Measurements from ENCODE around the gene TMCC2.
A peak's percentile ranks its signal among the peaks of the same experiment; 100 is the strongest.
"Not testable (repeated sequence)": the region's sequence is repeated elsewhere in the genome, so short reads cannot be mapped to it uniquely, and the experiment has no call there.

TMCC2 gene

DNA sequence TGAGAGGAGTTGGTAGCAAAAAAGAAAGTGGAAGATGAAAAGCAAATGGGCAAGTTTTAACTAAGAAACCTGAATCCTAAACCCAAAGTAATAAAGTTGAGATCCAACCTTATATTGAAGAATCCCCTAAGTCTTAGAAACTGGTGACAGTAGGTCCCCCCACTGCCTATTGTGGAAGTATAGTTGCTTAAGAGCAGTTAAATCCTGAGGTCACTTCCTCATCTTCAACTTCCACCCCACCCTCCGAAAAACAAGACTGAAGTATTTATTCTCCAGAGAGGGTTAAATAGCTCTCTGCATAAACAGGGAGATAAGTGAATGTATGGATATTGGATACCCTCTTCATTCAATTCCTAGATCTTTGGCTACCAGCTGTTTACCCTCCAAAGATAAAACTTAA, 13.0 kb upstream of the TMCC2 start:
- no peak for DNase-seq (ENCODE audit: low read depth in 2 of 2)

GRCh38 chr1:205216588-205216987, 11.2 kb upstream of the TMCC2 start:
- DNase-seq (ENCODE audit: low read depth in 2 of 2): no peak

DNA sequence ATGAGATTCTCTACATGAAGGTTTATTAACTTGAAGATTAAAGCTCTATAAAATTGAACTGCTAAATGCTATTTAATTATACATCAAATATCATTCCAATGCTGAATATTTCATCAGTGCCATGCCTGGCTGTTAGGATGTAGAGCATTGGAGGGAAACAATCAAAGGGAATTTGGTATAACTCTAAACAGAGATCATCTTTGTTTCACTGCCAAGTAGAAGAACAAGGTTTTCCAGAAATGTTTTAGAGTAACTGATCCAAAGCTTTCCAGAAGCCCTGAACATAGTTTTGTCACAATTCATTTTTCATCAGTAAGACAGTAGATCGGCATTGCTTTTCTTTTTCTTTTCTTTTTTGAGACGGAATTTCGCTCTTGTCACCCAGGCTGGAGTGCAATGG, 10.3 kb upstream of the TMCC2 start:
- no peak for DNase-seq (ENCODE audit: low read depth in 2 of 2)

GRCh38 chr1:205220421-205220820, 7.3 kb upstream of the TMCC2 start:
- no peak for DNase-seq (ENCODE audit: low read depth in 2 of 2)

- DNase-seq (ENCODE audit: low read depth in 2 of 2): no peak
Observed at GRCh38 chr1:205224736-205225135, 3.0 kb upstream of the TMCC2 start.

DNA sequence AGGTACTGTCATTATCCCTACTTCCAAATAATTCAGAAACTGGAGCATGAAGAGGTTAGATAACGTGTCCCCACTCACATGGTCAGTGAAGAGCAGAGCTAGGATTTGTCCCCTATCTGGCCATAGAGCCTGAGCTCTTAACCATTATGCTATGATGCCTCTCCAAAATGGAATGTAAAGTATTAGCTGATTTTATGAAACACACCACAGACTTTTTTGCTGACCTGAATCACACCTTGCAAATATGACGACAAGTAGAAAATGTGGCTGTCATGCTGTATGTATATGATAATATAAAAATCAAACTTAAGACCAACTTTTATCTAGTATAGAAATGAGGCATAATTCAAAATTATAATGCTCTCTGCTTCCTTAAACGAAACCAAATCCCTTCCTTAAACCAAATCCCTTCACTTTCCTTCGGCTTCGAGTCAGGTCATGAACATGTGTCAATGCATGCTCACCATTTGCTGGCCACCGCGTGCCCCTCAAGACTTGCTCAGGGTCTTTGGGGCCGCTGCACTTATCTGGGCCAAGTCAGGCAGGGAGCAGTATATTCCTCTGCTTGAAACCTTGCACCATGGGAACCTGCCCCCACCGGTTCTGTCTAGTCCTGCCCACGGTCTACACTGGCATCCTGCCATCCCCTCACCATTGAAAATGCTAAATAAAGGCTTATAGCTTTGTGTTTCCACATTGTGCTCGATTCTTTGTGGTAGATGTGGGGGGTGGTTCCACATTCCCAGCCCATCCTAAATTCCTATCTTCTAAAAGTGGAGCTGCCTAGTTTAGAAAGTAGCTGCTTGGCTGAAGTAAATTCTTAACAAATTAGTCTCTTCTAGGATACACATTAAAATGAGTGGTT, 1.6 kb upstream of the TMCC2 start:
- DNase-seq (ENCODE audit: low read depth in 2 of 2): no peak

DNA sequence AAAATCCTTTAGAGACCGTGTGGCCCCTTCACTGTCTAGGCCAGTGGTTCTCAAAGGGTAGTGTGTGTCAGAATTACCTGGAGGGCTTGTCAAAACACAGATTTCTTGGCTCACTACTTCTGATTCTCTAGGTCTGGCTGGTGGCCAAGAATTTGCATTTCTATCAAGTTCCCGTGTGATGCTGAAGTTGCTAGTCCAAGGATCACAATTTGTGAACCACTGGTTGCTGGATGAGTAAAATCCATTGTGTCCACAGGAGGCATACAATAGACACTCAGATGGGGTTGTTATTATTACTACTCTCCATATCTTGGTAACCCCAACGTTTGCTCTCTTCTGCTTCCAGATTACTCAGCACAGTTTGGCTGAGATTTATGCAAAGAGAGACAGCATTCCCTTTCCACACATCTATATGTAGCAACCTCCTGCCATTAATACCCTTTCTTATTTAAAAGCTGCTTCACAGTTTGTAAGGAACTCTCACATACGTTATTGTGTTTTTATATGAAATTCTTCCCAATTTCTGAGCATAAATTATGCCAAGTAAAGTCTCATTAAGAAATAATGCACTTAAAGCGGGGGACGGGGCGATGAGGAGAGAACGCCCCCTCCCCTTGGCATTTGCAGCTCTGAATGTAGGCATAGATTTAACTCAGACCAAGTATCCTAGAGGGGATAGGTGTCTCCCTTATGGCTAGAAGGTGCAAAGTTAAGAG, 720 bp upstream of the TMCC2 start:
- DNase-seq (ENCODE audit: low read depth in 2 of 2): no peak

DNA sequence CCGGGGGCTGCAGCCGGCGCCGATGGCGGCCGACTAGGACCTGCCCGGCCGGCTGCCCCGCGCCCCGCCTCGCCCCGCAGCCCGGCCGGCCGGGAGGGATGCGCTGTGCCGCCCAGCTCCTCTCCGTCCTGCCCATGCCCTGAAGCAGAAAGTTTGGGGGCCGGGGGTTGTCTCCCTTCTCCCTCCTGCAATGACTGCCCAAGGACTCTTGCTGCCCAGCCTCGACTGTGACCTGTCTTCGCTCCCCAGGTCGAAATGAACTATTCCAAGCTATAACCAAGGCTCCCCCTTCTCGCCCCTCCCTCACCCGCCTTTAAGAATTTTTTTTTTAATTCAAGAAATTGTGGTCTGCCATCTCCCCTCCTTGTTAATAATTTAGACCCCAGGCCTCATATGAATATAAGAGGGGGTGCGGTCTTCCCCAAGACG, 361 bp downstream of the TMCC2 start:
- DNase-seq (ENCODE audit: low read depth in 2 of 2): no peak

DNA sequence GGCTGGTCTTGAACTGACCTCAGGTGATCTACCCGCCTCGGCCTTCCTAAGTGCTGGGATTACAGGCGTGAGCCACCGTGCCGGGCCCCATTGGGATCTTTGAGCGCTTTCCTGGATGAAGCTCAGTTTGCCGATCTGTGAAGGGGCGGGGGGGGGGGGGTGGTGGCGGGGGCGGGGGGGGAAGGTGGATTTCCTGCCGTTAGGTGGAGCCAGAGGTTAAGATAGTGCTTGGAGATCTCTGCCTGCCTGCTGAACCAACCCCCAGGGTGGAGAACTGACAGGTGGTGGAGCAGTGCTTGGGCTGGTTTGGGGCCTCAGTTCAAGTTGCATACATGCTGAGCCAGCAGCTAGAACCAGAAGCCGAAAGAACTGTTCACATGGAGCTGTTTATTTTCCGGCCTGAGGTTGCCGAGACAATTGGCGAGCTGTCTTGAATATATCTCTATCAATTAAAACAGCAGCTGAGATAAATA, 1.7 kb downstream of the TMCC2 start:
- peak; percentile 43 to 44 for DNase-seq (ENCODE audit: low read depth in 2 of 2)

GRCh38 chr1:205229916-205230700, 2.4 kb downstream of the TMCC2 start:
- no peak for DNase-seq (ENCODE audit: low read depth in 2 of 2)

DNA sequence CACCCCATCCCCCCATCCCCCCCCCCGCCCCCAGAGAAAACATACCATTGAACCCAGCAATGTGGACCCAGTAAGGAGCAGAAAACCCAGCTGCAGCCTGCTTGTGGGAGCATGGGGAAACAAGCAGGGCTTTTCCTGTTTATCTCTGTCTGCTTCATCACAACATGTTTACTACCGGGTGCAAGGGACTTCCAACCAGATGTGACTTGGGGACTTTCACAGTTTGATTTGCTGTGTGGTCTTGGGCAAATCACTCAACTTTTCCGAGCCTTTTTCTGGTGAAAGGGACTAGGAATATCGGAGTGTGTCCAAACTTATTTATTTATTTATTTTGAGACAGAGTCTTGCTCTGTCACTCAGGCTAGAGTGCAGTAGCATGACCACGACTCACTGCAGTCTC, 3.2 kb downstream of the TMCC2 start:
- no peak for DNase-seq (ENCODE audit: low read depth in 2 of 2)

DNA sequence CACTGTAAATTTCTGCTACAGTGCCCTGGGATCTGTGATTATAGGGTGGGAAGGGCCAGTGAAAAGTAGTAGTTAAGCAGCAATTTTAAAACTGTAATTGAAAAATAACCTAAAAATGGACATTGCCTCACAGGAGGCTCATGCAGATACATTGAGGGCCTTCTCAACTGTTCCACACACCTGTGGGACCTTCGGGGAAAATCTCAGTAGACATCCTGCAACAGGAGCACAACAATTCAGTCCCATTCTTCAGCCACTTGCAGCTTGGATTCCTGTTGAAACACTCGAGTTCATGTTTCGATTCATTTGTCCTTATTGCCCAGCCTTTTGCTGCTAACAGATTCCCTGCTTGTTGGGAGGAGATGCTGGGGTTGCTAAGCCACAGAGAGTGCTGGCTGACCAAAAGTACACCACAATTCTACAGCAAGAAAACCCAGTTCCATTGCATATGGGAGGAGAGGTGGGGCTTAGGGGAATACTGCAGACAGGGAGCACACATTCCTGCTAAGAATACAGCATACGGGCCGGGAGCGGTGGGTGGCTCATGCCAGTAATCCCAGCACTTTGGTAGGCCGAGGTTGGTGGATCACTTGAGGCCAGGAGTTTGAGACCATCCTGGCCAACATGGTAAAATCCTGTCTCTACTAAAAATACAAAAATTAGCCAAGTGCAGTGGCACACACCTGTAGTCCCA, 4.5 kb downstream of the TMCC2 start:
- DNase-seq (ENCODE audit: low read depth in 2 of 2): no peak

- no peak for DNase-seq (ENCODE audit: low read depth in 2 of 2)
Observed at GRCh38 chr1:205232945-205233397, 5.2 kb downstream of the TMCC2 start.

GRCh38 chr1:205233986-205234385, 6.2 kb downstream of the TMCC2 start:
- not testable (repeated sequence) for DNase-seq (ENCODE audit: low read depth in 2 of 2)

GRCh38 chr1:205235951-205236350, 8.2 kb downstream of the TMCC2 start:
- no peak for DNase-seq (ENCODE audit: low read depth in 2 of 2)

- DNase-seq (ENCODE audit: low read depth in 2 of 2): no peak
Observed at GRCh38 chr1:205236526-205236925, 8.8 kb downstream of the TMCC2 start.

DNA sequence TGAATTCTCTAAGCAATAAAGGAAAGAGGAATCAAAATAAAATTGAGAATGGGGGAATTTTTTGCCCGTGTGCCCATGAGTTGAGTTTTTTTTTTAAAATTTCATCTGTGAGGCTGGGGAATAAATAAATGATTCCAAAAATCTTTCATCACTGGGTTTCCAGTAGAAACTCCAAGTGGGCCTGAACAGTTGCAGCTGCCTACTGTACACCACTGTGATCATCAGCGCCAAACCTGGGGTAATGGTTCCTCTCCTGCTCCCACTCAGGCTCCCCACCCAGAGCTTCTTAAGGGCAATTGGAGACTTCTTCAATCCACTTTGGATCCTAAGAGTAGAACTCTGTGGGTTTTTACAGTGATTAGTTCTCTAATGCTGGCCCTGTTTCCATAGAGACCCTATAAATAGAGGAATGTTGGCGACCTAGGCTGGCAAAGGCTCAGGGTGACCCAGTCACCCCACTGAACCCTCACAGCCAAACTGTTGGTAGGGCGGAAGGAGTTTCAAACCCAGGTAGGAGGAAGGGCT, 9.3 kb downstream of the TMCC2 start:
- no peak for DNase-seq (ENCODE audit: low read depth in 2 of 2)

DNA sequence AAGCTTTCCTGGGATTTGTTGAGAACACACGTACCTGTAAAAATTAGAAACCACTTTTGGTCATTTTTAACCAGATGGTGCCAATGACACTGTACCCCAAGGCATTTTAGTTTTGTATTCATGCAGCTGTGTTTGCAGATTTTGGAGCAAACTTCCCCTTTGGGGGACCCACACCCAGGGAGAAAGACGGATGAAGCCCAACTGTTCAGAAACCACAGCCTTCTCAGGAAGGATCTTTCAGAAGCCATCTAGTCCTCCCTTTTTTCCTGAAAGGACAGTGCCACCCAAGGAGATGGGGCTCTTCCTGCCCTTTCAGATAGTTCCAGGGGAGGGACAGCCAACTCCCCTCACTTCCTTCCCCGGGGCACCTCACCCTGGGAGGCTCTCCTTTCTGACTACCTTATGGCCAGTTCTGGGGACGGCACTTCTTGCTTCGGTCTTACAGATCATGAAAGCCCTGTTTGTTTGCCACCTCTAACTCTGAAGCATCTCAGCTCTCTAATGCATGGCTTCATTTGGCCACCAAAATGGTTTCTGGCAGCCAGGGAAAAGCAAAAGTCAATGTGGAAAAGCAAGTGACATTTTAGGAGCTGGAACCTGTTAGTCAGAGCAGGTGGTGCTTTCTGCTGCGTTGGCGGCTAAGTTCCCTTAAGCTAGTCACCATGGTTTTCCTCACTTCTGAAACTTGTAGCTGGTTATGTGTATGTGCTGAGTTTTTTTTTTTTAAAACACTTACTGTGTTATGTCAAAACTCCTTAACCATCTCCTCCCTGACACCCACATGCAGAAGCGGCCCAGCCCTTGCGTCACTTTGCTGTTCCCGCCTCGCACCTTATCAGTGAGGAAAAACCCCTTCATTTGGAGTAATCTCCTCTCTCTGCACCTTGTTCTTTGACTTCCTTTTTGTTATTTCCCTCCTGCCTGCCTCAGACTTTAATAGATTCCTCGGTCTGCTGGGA, 10.1 kb downstream of the TMCC2 start:
- peak; percentile 34 to 38 for DNase-seq (ENCODE audit: low read depth in 2 of 2)

DNA sequence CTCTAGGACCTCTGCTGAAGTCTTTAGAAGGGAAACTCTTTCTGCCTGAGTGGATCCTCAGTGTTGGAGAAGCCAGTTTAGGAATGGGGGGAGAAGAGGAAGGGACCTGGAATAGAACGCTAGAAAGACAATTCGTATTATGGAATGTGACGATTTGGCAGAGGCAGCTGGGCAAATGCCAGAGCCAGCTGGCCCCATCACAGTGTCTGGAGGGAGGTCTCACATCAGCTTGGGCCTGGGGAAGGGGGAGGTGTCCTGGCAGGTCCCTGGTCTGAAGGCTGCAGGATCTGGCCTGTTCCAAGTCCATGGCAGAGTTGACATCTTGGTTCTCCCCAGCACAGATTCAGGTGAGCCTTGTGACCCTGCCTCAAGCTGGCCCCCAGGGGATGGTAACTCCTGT, 11.3 kb downstream of the TMCC2 start:
- no peak for DNase-seq (ENCODE audit: low read depth in 2 of 2)

DNA sequence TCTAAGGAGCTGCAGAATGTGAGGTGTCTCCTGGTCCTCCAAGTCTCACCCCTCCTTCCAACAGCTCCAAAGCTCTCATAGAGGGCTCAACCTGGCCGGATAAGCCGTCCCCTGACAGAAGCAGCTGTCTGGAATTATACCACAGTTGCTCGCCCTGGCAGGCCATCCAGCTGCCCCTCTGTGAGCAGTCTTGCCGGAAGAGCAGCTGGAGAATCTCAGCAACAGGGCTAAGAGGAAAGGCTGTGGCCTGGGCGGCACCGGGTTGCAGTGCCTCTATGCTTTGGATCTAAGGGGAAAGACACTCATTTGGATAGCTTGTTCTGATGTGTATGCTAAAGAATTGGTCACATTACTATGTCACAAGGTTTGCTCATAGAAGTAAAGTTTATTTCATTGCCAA, 12.4 kb downstream of the TMCC2 start:
- DNase-seq (ENCODE audit: low read depth in 2 of 2): no peak

Measured in stimulated activated CD8-positive, alpha-beta memory T cell treated with anti-CD3 and anti-CD28 coated beads, Interleukin-2, amount 100 ng/mL, for 48 hours (primary cell).